K562 (cell line): ENCODE results near the gene ZNF500. TPM values are rescaled to one million over a fixed set of nuclear protein-coding genes. Genes with fewer than 3 reads are reported as not detected.
A peak's percentile ranks its signal among the peaks of the same experiment; 100 is the strongest.

ENCODE experiments used
- ATAC-seq: fragments of 200-7000 bp; cut with Tn5 transposase; 3 replicates; pipeline ENCODE4 v1.9.1; 2020; ENCODE audit warnings: moderate library complexity
- BruUV-seq: library from RNA; stranded (reverse); fragments of 400-500 nt; replicated peaks from 2 replicates; lab custom pipeline; 2021; lab: Mats Ljungman, UMichigan
- CTCF ChIA-PET: fragments of 300-600 bp; formaldehyde crosslinking; extraction: SDS; loops from one replicate; lab custom pipeline; 2021; ENCODE audit warnings: low intra/inter-chr PET ratio; lab: Yijun Ruan, JAX
- POLR2A ChIA-PET: fragments of 300-600, 350-650 bp; sonication (Branson Sonifier 250); formaldehyde crosslinking; extraction: SDS; loops from one replicate; lab custom pipeline; 2021; ENCODE audit warnings: antibody characterized with exemption, inconsistent platforms; lab: Yijun Ruan, JAX
- DNase-seq, 4 experiments: peaks; one replicate each; pipeline versions ENCODE4 v3.0.0 to v3.0.0-alpha.2; 2011 to 2018; ENCODE audit warnings: low spot score in 3 of 4, mixed read lengths in 3 of 4; ENCODE audit errors: extremely low read depth in 1 of 4
- FAIRE-seq: peaks from 2 replicates; lab custom pipeline; 2011; peaks lifted over from hg19 to GRCh38; lab: Jason Lieb, UNC
- H2AFZ ChIP-seq: 2 replicates; pipeline ENCODE4 v1.6.0; 2011; ENCODE audit warnings: low read depth, low read length, control low read depth, inconsistent platforms
- H3K27ac ChIP-seq: fragments of 200-600 bp; 3 replicates; pipeline ENCODE4 v1.8.0; 2011; ENCODE audit warnings: low read depth, mild to moderate bottlenecking, control low read depth, inconsistent platforms, low read length, moderate library complexity, mixed read lengths; ENCODE audit errors: extremely low read depth
- H3K27me3 ChIP-seq, 2 experiments: fragments of 300-600 bp in 1 of 2; 2 replicates in 1 of 2; 3 replicates in 1 of 2; pipeline versions ENCODE4 v1.6.0 to v1.8.0; 2011; ENCODE audit warnings: inconsistent platforms in 2 of 2, low read length in 2 of 2, mild to moderate bottlenecking in 1 of 2, mixed read lengths in 1 of 2, moderate library complexity in 1 of 2; ENCODE audit not compliant: control insufficient read depth in 2 of 2, insufficient read depth in 2 of 2
- H3K36me3 ChIP-seq: fragments of 300-600 bp; 3 replicates; pipeline ENCODE4 v1.8.0; 2011; ENCODE audit warnings: mild to moderate bottlenecking, low read length, inconsistent platforms; ENCODE audit not compliant: control insufficient read depth, insufficient read depth
- H3K4me1 ChIP-seq, 2 experiments: fragments of 200-600 bp in 1 of 2; replicated peaks in 1 of 2; 2 replicates in 1 of 2; 3 replicates in 1 of 2; pipeline versions ENCODE4 v1.5.1 to v1.8.0; 2011; ENCODE audit warnings: inconsistent platforms in 2 of 2, low read length in 2 of 2, mild to moderate bottlenecking in 1 of 2, mixed read lengths in 1 of 2, moderate library complexity in 1 of 2; ENCODE audit not compliant: control insufficient read depth in 2 of 2, insufficient read depth in 2 of 2
- H3K4me2 ChIP-seq: 2 replicates; pipeline ENCODE4 v1.6.1; 2011; ENCODE audit warnings: low read length, control low read depth, inconsistent platforms, mixed read lengths; ENCODE audit not compliant: insufficient read depth
- H3K4me3 ChIP-seq: fragments of 200-600 bp; sonication (generic), shearing (Covaris generic); 2 replicates; pipeline ENCODE4 v1.5.1; 2016; ENCODE audit warnings: control low read depth, inconsistent platforms
- H3K79me2 ChIP-seq: fragments of 200-600 bp; 3 replicates; pipeline ENCODE4 v1.8.0; 2011; ENCODE audit warnings: low read length, inconsistent platforms; ENCODE audit not compliant: control insufficient read depth, insufficient read depth
- H3K9ac ChIP-seq, 2 experiments: 2 replicates each; pipeline versions ENCODE4 v1.6.0 to v1.6.1; 2011; ENCODE audit warnings: low read depth in 2 of 2, low read length in 2 of 2, control low read depth in 1 of 2, inconsistent platforms in 1 of 2, mild to moderate bottlenecking in 1 of 2, mixed read lengths in 1 of 2; ENCODE audit not compliant: insufficient read depth in 1 of 2
- H3K9me1 ChIP-seq: one replicate; pipeline ENCODE4 v1.6.0; 2011; ENCODE audit warnings: inconsistent platforms, mild to moderate bottlenecking, low read length, moderate library complexity; ENCODE audit not compliant: control insufficient read depth, insufficient read depth
- H3K9me3 ChIP-seq: replicated peaks from 2 replicates; pipeline ENCODE4 v1.5.1; 2011; ENCODE audit warnings: low read depth, low read length, inconsistent platforms; ENCODE audit not compliant: control insufficient read depth, insufficient read depth
- H4K20me1 ChIP-seq: replicated peaks from 2 replicates; pipeline ENCODE4 v1.6.1; 2011; ENCODE audit warnings: low read length, inconsistent platforms, mixed read lengths; ENCODE audit not compliant: control insufficient read depth, insufficient read depth
- ARID2 ChIP-seq: fragments of 450-650 bp; IDR thresholded peaks from 2 replicates; pipeline ENCODE4 v1.6.1; 2017; ENCODE audit warnings: antibody characterized with exemption, mild to moderate bottlenecking
- BRD4 ChIP-seq: fragments of 200-600 bp; sonication (generic); IDR thresholded peaks from 2 replicates; pipeline ENCODE4 v1.6.1; 2017; ENCODE audit warnings: inconsistent platforms
- CBFB ChIP-seq: sonication (generic); formaldehyde crosslinking; IDR thresholded peaks from 2 replicates; pipeline ENCODE4 v1.4.0; 2020; ENCODE audit warnings: mild to moderate bottlenecking, missing genetic modification reagents
- CSDE1 ChIP-seq, 2 experiments: fragments of 450-650 bp; IDR thresholded peaks; 2 replicates each; pipeline ENCODE4 v1.6.1; 2016; ENCODE audit warnings: mild to moderate bottlenecking in 1 of 2
- ELF2 ChIP-seq: fragments of 250-450 bp; sonication (Bioruptor Pico); IDR thresholded peaks from 2 replicates; pipeline ENCODE4 v1.5.0; 2021; ENCODE audit warnings: mild to moderate bottlenecking
- KDM1A ChIP-seq, 2 experiments: fragments of 450-650 bp; IDR thresholded peaks; 2 replicates each; pipeline ENCODE4 v1.6.1; 2016; ENCODE audit warnings: mild to moderate bottlenecking in 2 of 2
- PHF8 ChIP-seq: fragments of 200-600 bp; sonication (generic); IDR thresholded peaks from 2 replicates; pipeline ENCODE4 v1.6.1; 2012; ENCODE audit warnings: mixed run types, mild to moderate bottlenecking, inconsistent platforms, low read length, moderate library complexity, borderline replicate concordance
- RBM17 ChIP-seq: fragments of 200-400 bp; formaldehyde crosslinking; IDR thresholded peaks from 2 replicates; pipeline ENCODE4 v1.6.1; 2017; ENCODE audit warnings: low read depth, mild to moderate bottlenecking, low read length, borderline replicate concordance
- TRIM28 ChIP-seq: fragments of 450-650 bp; IDR thresholded peaks from 2 replicates; pipeline ENCODE4 v1.6.1; 2017
- XRCC3 ChIP-seq: fragments of 450-650 bp; IDR thresholded peaks from 2 replicates; pipeline ENCODE4 v1.6.1; 2017; ENCODE audit warnings: mild to moderate bottlenecking, moderate library complexity
- ZKSCAN1 ChIP-seq: fragments of 150-350 bp; IDR thresholded peaks from 2 replicates; pipeline ENCODE4 v1.6.1; 2016; ENCODE audit warnings: low read depth, low read length
- ZNF316 ChIP-seq: fragments of 450-650 bp; IDR thresholded peaks from 2 replicates; pipeline ENCODE4 v1.6.1; 2016
- WGBS: fragments of 100-300 bp; shearing (Covaris generic); methylation state at CpG from one replicate; pipeline ENCODE4 v1.1.6; 2016; ENCODE audit warnings: low coverage, mixed read lengths; ENCODE audit not compliant: insufficient coverage; ENCODE audit errors: missing lambda C conversion rate; 5-methylcytosine and 5-hydroxymethylcytosine counted together
- in situ Hi-C: fragments of 300-500 bp; cut with MboI; formaldehyde crosslinking; loops from 4 replicates; pipeline ENCODE4 v1.15.0; 2018; ENCODE audit warnings: inconsistent platforms, mixed read lengths
- intact Hi-C: fragments of 100-400 bp; cut with micrococcal nuclease; formaldehyde crosslinking; loops from 2 replicates; pipeline ENCODE4 v1.14.2; 2022
- polyA plus RNA-seq, 8 experiments: library from polyadenylated mRNA; depleted of rRNA in 4 of 8; stranded (reverse) in 5 of 8; unstranded in 3 of 8; fragments of >200 nt; fragmentation: Nextera tagmentation in 2 of 8; fragmentation: Illumina TruSeq in 1 of 8; extraction: Ambion mirVana in 2 of 8; extraction: Trizol in 1 of 8; gene quantifications; 2 replicates each; pipeline versions ENCODE4 v1.2.1 to v1.2.3, GENCODE V29; 2011 to 2014; ENCODE audit warnings: inconsistent platforms in 1 of 8, missing spikeins in 1 of 8
- total RNA-seq, 7 experiments: library from RNA; depleted of rRNA in 6 of 7; stranded (reverse); fragments of >200 nt in 6 of 7; fragmentation: Illumina TruSeq in 2 of 7; extraction: Trizol in 2 of 7; gene quantifications; 2 replicates each; pipeline versions ENCODE4 v1.2.1 to v1.2.3, GENCODE V29; 2011 to 2021; ENCODE audit warnings: low replicate concordance in 1 of 7
- TF ChIP-seq, protein P1 (sequence below): sonication (generic); formaldehyde crosslinking; IDR thresholded peaks from 2 replicates; pipeline ENCODE4 v1.5.0; 2020; ENCODE audit warnings: missing genetic modification reagents
- TF ChIP-seq, protein P2 (sequence below), 2 experiments: fragments of 450-650 bp; formaldehyde crosslinking in 1 of 2; IDR thresholded peaks; 2 replicates each; pipeline versions ENCODE4 v1.4.0 to v1.6.1; 2014 to 2020; ENCODE audit warnings: mild to moderate bottlenecking in 2 of 2, borderline replicate concordance in 1 of 2, low read depth in 1 of 2

Gene ZNF500
- total and polyA plus RNA-seq, 9 of the 15 experiments (the other 6 are each of a cell fraction or from before 2014, with no cell fraction given) = 0.80 to 20.8 (median 5.3) TPM

DNA sequence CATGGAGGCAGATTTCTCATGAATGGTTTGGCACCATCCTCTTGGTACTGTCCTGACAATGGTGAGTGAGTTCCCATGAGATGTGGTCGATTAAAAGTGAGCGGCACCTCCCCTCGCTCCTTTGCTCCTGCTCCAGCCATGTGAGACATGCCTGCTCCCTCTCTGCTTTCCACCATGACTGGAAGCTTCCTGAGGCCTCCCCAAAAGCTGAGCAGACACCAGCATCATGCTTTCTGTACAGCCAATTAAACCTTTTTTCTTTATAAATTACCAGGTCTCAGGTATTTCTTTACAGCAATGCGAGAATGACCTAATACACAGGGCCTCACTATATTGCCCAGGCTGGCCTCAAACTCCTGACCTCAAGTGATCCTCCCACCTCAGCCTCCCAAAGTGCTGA, 12.1 kb downstream of the ZNF500 start:
- BruUV-seq = no TSS peak
- ChIA-PET POLR2A (interaction anchor here (1.6 to 2.2 kb wide), 2 partner anchors 11 to 14 kb away, joined by 4 to 9 read pairs; no protein-coding TSS in a partner anchor), CTCF (no interaction called here)
- no peak overlapping the region for H3K4me3 ChIP-seq
- H3K27ac ChIP-seq = no peak overlapping the region
- H3K4me1 ChIP-seq = peaks cover 0 to 2% of the 10 kb centered on the region in 2 experiments; a peak in 1 of 5 replicates
- intact Hi-C loops = no loop called here
- FAIRE-seq (no peak), ATAC-seq (no peak), DNase-seq (no peak)
- no peaks in the 10 kb centered on the region for H4K20me1 ChIP-seq
- H3K9me3 ChIP-seq = peaks cover 11% of the 10 kb centered on the region
- H3K9me1 ChIP-seq = no peaks in the 10 kb centered on the region
- in situ Hi-C loops = no loop called here
- H3K36me3 ChIP-seq = peaks cover 75% of the 10 kb centered on the region
- H2AFZ ChIP-seq = no peak overlapping the region
- no peak overlapping the region for H3K9ac ChIP-seq
- no peak overlapping the region for H3K4me2 ChIP-seq
- no peaks in the 10 kb centered on the region for H3K27me3 ChIP-seq
- H3K79me2 ChIP-seq = no peaks in the 10 kb centered on the region; the same call in 2 of the 3 replicates
- WGBS = 95% methylated on average over 4 of the region's 4 CpGs
- TF ChIP-seq TRIM28 (0 out of 2 replicates have a peak, but pooled peaks have one; percentile 48), ELF2 (CRISPR knock-in tag) (no peak), CBFB (CRISPR knock-in tag) (no peak), KDM1A (IDR thresholded peaks at IDR 0.05) (no peak), PHF8 (no peak), ZKSCAN1 (no peak), ARID2 (no peak), BRD4 (no peak), CSDE1 (IDR thresholded peaks at IDR 0.05) (no peak), XRCC3 (0 out of 2 replicates have a peak, but pooled peaks have one; percentile 22), ZNF316 (peak; percentile 76), RBM17 (no peak)
- TF ChIP-seq, protein P1, sequence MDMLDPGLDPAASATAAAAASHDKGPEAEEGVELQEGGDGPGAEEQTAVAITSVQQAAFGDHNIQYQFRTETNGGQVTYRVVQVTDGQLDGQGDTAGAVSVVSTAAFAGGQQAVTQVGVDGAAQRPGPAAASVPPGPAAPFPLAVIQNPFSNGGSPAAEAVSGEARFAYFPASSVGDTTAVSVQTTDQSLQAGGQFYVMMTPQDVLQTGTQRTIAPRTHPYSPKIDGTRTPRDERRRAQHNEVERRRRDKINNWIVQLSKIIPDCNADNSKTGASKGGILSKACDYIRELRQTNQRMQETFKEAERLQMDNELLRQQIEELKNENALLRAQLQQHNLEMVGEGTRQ (CRISPR knock-in tag) = no peak
- TF ChIP-seq, protein P2, sequence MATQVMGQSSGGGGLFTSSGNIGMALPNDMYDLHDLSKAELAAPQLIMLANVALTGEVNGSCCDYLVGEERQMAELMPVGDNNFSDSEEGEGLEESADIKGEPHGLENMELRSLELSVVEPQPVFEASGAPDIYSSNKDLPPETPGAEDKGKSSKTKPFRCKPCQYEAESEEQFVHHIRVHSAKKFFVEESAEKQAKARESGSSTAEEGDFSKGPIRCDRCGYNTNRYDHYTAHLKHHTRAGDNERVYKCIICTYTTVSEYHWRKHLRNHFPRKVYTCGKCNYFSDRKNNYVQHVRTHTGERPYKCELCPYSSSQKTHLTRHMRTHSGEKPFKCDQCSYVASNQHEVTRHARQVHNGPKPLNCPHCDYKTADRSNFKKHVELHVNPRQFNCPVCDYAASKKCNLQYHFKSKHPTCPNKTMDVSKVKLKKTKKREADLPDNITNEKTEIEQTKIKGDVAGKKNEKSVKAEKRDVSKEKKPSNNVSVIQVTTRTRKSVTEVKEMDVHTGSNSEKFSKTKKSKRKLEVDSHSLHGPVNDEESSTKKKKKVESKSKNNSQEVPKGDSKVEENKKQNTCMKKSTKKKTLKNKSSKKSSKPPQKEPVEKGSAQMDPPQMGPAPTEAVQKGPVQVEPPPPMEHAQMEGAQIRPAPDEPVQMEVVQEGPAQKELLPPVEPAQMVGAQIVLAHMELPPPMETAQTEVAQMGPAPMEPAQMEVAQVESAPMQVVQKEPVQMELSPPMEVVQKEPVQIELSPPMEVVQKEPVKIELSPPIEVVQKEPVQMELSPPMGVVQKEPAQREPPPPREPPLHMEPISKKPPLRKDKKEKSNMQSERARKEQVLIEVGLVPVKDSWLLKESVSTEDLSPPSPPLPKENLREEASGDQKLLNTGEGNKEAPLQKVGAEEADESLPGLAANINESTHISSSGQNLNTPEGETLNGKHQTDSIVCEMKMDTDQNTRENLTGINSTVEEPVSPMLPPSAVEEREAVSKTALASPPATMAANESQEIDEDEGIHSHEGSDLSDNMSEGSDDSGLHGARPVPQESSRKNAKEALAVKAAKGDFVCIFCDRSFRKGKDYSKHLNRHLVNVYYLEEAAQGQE (IDR thresholded peaks at IDR 0.05; ENCODE audit: borderline replicate concordance) = no peak
- TF ChIP-seq, protein P2 (CRISPR knock-in tag; IDR thresholded peaks at IDR 0.05; ENCODE audit: low read depth) = no peak
